AG09309 (cell line): ENCODE measurements around the gene MAPK8.

Experiments
- DNase-seq: peaks from one replicate; pipeline ENCODE4 v3.0.0-alpha.2; 2010; ENCODE audit warnings: low read depth
- H3K4me3 ChIP-seq: 2 replicates; pipeline ENCODE4 v1.5.1; 2011; ENCODE audit warnings: mild to moderate bottlenecking, low read depth, low read length, moderate library complexity; ENCODE audit not compliant: control insufficient read depth
- TF ChIP-seq, protein P1 (sequence below): IDR thresholded peaks from 2 replicates; pipeline ENCODE4 v1.5.1; 2011; ENCODE audit warnings: mild to moderate bottlenecking, low read depth, low read length, inconsistent platforms; ENCODE audit not compliant: insufficient read depth, control insufficient read depth; ENCODE audit errors: missing control alignments

Gene MAPK8

DNA sequence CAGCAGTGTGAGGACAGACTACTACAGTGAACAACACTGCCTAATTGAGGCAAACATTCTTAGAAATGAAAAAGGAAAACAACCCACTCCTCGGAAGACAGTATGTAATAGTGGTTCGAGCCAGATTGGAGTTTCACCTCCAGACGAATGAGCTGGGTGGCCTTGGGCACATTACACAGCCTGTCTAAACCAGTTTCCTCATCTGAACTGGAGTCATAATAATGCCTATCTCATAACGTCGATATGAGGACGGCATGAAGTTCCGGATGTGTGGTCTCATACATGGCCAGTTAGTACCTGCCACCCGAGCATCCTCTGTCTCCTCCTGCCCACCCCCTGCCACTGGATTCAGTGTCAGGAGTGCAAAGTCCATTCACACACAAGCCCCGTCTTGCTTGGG, 16.2 kb upstream of the MAPK8 start:
- H3K4me3 ChIP-seq = no peak overlapping the region
- no peak for DNase-seq
- TF ChIP-seq, protein P1, sequence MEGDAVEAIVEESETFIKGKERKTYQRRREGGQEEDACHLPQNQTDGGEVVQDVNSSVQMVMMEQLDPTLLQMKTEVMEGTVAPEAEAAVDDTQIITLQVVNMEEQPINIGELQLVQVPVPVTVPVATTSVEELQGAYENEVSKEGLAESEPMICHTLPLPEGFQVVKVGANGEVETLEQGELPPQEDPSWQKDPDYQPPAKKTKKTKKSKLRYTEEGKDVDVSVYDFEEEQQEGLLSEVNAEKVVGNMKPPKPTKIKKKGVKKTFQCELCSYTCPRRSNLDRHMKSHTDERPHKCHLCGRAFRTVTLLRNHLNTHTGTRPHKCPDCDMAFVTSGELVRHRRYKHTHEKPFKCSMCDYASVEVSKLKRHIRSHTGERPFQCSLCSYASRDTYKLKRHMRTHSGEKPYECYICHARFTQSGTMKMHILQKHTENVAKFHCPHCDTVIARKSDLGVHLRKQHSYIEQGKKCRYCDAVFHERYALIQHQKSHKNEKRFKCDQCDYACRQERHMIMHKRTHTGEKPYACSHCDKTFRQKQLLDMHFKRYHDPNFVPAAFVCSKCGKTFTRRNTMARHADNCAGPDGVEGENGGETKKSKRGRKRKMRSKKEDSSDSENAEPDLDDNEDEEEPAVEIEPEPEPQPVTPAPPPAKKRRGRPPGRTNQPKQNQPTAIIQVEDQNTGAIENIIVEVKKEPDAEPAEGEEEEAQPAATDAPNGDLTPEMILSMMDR = no peak

DNA sequence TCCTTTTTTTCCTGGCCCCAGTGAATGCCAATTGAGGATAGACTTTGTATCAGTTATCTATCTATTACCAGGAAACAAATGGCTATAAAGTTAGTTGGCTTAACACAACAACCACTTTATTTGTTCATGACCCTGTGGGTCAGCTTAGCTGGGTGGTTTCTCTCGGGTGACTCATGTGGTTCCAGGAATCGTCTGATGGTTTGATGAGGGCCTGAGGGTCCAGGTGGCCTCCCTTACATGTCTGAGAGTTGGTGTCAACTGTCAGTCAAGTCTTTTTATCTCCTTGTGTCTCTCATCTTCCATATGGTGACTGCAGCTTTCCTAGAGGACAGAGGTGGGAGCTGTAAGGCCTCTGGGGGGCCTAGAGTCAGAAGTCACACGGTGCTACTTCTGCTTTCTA, 15.3 kb upstream of the MAPK8 start:
- DNase-seq = no peak
- H3K4me3 ChIP-seq = no peak overlapping the region
- TF ChIP-seq, protein P1 = no peak

DNA sequence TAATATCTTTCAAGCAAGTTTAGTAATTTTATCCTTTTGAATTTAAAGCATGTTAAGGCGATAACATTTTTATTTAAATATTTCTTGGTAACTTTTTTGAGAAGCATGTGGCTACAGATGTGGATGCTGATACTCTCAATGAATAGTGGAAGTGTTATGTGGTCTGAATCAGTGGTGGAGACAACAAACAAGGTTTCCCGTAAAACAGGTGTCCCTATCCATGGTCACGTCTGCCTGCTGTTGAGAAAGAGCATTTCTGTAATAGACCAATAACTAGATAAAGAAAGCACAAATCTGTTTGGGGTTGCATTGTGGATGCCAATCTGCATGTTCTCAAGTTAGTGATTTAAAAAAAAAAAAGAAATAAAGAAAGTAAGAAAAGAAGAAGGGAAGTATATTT, 13.9 kb upstream of the MAPK8 start:
- DNase-seq = no peak
- TF ChIP-seq, protein P1 = no peak
- no peak overlapping the region for H3K4me3 ChIP-seq

DNA sequence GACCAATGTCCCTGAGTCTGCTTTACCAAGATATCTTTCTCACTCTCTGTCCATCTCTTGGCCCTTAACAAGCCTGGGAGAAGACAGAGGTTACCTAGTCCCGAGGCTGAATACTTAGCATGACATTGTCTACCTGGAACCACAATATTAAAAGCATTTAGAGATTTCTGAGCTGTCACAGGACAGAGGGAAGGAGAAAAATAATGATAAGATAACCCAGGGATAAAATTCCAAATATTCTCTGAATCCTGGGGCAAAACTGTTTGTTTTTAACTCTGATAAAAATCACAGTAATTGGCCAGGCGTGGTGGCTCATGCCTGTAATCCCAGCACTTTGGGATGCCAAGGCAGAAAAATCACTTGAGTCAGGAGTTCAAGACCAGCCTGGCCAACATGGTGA, 12.0 kb upstream of the MAPK8 start:
- DNase-seq = no peak
- TF ChIP-seq, protein P1 = no peak
- H3K4me3 ChIP-seq = no peak overlapping the region

DNA sequence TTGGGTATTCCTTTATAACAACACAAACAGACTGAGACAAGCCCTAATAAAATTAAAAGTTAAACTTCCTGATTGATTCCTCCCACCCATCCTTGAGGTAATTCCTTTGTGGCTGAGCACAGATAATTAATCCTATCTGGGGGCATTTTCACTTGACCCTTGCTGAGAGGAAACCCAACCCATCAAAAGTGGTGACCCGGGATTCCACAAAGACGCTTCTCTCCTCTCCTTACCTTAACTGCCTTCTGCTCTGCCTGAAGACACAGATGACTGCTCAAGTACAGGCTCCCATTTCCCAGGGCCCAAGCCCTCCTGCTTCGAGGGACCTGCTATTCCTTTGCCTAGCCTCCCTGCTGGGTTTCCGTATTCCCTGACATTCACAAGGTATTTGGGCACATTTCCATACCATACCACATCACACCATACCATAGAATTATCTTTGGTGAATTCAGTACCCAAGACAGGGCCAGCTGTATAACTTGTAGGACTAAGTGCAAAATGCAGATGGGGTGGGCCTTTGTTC, 9.8 kb upstream of the MAPK8 start:
- DNase-seq = no peak
- TF ChIP-seq, protein P1 = no peak
- no peak overlapping the region for H3K4me3 ChIP-seq

DNA sequence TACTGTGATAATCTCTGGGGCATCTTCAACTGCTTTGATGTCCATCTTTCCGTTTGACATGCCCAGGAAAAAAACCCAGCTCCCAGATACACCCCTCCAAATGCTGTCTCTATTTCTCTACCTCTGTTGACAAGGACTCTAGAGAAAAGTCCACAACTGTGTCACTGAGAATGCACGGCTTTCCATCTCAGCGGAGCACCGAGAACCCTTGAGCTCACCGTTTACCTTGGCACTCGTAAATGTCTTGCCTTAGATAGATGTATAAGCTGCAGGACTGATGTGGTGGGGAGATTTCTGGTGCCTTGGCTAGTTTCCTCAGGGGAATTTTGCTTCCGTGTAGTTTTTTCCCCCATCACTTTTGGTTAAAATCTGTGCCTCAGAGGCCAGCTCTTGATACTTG, 7.4 kb upstream of the MAPK8 start:
- no peak overlapping the region for H3K4me3 ChIP-seq
- TF ChIP-seq, protein P1 = no peak
- DNase-seq = no peak

DNA sequence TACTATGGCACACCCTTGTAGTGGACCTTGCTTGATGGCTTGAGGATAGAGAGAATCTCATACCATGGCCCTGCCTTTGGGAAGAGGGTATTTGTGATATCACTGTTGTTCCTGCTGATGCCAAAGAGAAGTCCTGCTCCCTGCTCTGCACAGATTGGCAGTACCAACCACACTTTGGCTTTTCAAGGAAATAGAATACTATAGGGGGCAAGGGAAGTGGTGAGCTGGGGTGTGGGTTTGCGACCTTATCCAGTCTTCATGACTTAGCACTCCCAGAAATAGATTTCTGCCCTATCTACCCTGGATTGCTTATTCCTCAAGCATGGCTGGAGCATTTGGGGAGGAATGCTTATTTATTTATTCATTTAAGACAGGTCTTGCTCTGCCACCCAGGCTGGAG, 6.8 kb upstream of the MAPK8 start:
- TF ChIP-seq, protein P1 = no peak
- no peak for DNase-seq
- no peak overlapping the region for H3K4me3 ChIP-seq
